ENCODE data around the gene MSL3B.
"Not testable (repeated sequence)": the region's sequence is repeated elsewhere in the genome, so short reads cannot be mapped to it uniquely, and the experiment has no call there.

Gene MSL3B

GRCh38 chr2:233905945-233906344, 37.8 kb upstream of the MSL3B start:
- no peaks in the 10 kb centered on the region for H3K9me3 Mint-ChIP-seq
- TF ChIP-seq, protein P1, sequence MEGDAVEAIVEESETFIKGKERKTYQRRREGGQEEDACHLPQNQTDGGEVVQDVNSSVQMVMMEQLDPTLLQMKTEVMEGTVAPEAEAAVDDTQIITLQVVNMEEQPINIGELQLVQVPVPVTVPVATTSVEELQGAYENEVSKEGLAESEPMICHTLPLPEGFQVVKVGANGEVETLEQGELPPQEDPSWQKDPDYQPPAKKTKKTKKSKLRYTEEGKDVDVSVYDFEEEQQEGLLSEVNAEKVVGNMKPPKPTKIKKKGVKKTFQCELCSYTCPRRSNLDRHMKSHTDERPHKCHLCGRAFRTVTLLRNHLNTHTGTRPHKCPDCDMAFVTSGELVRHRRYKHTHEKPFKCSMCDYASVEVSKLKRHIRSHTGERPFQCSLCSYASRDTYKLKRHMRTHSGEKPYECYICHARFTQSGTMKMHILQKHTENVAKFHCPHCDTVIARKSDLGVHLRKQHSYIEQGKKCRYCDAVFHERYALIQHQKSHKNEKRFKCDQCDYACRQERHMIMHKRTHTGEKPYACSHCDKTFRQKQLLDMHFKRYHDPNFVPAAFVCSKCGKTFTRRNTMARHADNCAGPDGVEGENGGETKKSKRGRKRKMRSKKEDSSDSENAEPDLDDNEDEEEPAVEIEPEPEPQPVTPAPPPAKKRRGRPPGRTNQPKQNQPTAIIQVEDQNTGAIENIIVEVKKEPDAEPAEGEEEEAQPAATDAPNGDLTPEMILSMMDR (conservative IDR thresholded peaks at IDR 0.05) = no peak
- peaks cover 53% of the 10 kb centered on the region for H3K27me3 Mint-ChIP-seq
- H3K4me1 Mint-ChIP-seq (ENCODE audit: unreplicated experiment) = no peaks in the 10 kb centered on the region
- DNase-seq (ENCODE audit: extremely low spot score, unreplicated experiment) = no peak
- no peak overlapping the region for H3K27ac Mint-ChIP-seq
- no peak overlapping the region for H3K4me3 Mint-ChIP-seq
- H3K36me3 Mint-ChIP-seq = no peaks in the 10 kb centered on the region

- TF ChIP-seq, protein P1 (conservative IDR thresholded peaks at IDR 0.05) = no peak
- Mint-ChIP-seq H3K27me3 (peaks cover 40% of the 10 kb centered on the region), H3K4me3 (no peak overlapping the region), H3K9me3 (no peaks in the 10 kb centered on the region), H3K27ac (no peak overlapping the region), H3K36me3 (no peaks in the 10 kb centered on the region), H3K4me1 (ENCODE audit: unreplicated experiment) (no peaks in the 10 kb centered on the region)
- DNase-seq (ENCODE audit: extremely low spot score, unreplicated experiment) = no peak
Observed at GRCh38 chr2:233901884-233902283, 33.7 kb upstream of the MSL3B start.

- Mint-ChIP-seq H3K4me3 (no peak overlapping the region), H3K27me3 (peaks cover 41% of the 10 kb centered on the region), H3K27ac (no peak overlapping the region), H3K9me3 (no peaks in the 10 kb centered on the region), H3K36me3 (no peaks in the 10 kb centered on the region), H3K4me1 (ENCODE audit: unreplicated experiment) (no peaks in the 10 kb centered on the region)
- no peak for DNase-seq (ENCODE audit: extremely low spot score, unreplicated experiment)
- TF ChIP-seq, protein P1 (conservative IDR thresholded peaks at IDR 0.05) = no peak
Observed at GRCh38 chr2:233901367-233901766, 33.2 kb upstream of the MSL3B start.

GRCh38 chr2:233896253-233896652, 28.1 kb upstream of the MSL3B start:
- not testable (repeated sequence) for H3K27ac Mint-ChIP-seq; H3K36me3 Mint-ChIP-seq; H3K9me3 Mint-ChIP-seq; H3K4me3 Mint-ChIP-seq; H3K4me1 Mint-ChIP-seq (ENCODE audit: unreplicated experiment); DNase-seq (ENCODE audit: extremely low spot score, unreplicated experiment)
- H3K27me3 Mint-ChIP-seq = peaks cover 41% of the 10 kb centered on the region

GRCh38 chr2:233892793-233893192, 24.6 kb upstream of the MSL3B start:
- TF ChIP-seq, protein P1 (conservative IDR thresholded peaks at IDR 0.05) = no peak
- H3K27me3 Mint-ChIP-seq = peaks cover 33% of the 10 kb centered on the region
- H3K27ac Mint-ChIP-seq = no peak overlapping the region
- no peak overlapping the region for H3K4me3 Mint-ChIP-seq
- no peaks in the 10 kb centered on the region for H3K4me1 Mint-ChIP-seq (ENCODE audit: unreplicated experiment)
- H3K36me3 Mint-ChIP-seq = no peaks in the 10 kb centered on the region
- no peak for DNase-seq (ENCODE audit: extremely low spot score, unreplicated experiment)
- H3K9me3 Mint-ChIP-seq = no peaks in the 10 kb centered on the region

- TF ChIP-seq, protein P1 (conservative IDR thresholded peaks at IDR 0.05) = no peak
- Mint-ChIP-seq H3K27ac (no peak overlapping the region), H3K4me1 (ENCODE audit: unreplicated experiment) (no peaks in the 10 kb centered on the region), H3K27me3 (peaks cover 28% of the 10 kb centered on the region), H3K36me3 (no peaks in the 10 kb centered on the region), H3K4me3 (no peak overlapping the region), H3K9me3 (peaks cover 9% of the 10 kb centered on the region)
- no peak for DNase-seq (ENCODE audit: extremely low spot score, unreplicated experiment)
Observed at GRCh38 chr2:233882353-233882752, 14.2 kb upstream of the MSL3B start.

GRCh38 chr2:233872125-233872524, 3.9 kb upstream of the MSL3B start:
- not testable (repeated sequence) for DNase-seq (ENCODE audit: extremely low spot score, unreplicated experiment); H3K4me3 Mint-ChIP-seq; H3K9me3 Mint-ChIP-seq; H3K27ac Mint-ChIP-seq; H3K4me1 Mint-ChIP-seq (ENCODE audit: unreplicated experiment)
- Mint-ChIP-seq H3K36me3 (peaks cover 15% of the 10 kb centered on the region), H3K27me3 (peaks cover 54% of the 10 kb centered on the region)

All from type B pancreatic cell (in vitro differentiated cells).